ENCODE results near the gene SORCS2.

DNA sequence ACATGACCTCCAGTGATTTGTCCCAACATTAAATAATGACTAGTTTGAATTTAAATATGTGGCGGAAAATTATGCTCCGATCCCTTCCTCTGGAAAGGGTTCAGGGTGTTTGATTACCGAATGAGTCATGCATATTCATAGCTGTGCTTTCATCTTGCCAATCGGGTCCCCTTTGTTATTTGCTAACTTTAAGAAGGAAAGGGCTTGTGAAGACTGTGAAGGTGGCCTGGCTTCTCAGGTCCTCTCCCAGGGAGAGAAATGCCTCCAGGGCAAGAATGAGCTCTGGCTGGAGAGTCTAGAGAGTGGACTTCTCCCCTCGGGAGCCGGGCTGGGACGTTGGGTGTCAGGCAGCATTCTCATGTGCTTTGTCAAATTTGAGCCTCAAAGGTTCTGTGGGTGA is 397.9 kb downstream of the SORCS2 start:
- TF ChIP-seq, protein P1, sequence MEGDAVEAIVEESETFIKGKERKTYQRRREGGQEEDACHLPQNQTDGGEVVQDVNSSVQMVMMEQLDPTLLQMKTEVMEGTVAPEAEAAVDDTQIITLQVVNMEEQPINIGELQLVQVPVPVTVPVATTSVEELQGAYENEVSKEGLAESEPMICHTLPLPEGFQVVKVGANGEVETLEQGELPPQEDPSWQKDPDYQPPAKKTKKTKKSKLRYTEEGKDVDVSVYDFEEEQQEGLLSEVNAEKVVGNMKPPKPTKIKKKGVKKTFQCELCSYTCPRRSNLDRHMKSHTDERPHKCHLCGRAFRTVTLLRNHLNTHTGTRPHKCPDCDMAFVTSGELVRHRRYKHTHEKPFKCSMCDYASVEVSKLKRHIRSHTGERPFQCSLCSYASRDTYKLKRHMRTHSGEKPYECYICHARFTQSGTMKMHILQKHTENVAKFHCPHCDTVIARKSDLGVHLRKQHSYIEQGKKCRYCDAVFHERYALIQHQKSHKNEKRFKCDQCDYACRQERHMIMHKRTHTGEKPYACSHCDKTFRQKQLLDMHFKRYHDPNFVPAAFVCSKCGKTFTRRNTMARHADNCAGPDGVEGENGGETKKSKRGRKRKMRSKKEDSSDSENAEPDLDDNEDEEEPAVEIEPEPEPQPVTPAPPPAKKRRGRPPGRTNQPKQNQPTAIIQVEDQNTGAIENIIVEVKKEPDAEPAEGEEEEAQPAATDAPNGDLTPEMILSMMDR (IDR thresholded peaks at IDR 0.05), result no peak
- TF ChIP-seq EZH2 (IDR thresholded peaks at IDR 0.05; ENCODE audit: borderline replicate concordance, insufficient read depth, low read depth, low read length, poor library complexity, severe bottlenecking), result no peak
